ENCODE results near the gene ORMDL2. TPM values are rescaled to one million over a fixed set of nuclear protein-coding genes. Genes with fewer than 3 reads are reported as not detected.

Gene ORMDL2
- 5.4 TPM for total RNA-seq

GRCh38 chr12:55817345-55818139 lies at the start of gene ORMDL2, which contains the start of gene SARNP:
Gene ORMDL2, plus strand, starts transcription at chr12:55818041. Its CDS starts 959 bp downstream, at chr12:55819000.
Gene SARNP, minus strand, starts transcription at chr12:55817724. Its CDS starts 23 bp downstream, at chr12:55817701.
- DNase-seq, result peak; percentile 100

GRCh38 chr12:55771736-55772135 lies 46.1 kb upstream of the ORMDL2 start:
- peak; percentile 79 for DNase-seq

- no peak for DNase-seq
These were observed 40.0 kb upstream of the ORMDL2 start for GRCh38 chr12:55777856-55778255.

- DNase-seq, result no peak
These were observed 37.2 kb upstream of the ORMDL2 start for GRCh38 chr12:55780685-55781084.

- DNase-seq, result no peak
These were observed 29.3 kb upstream of the ORMDL2 start for GRCh38 chr12:55788546-55788945.

GRCh38 chr12:55789171-55789570 lies 28.7 kb upstream of the ORMDL2 start:
- no peak for DNase-seq

GRCh38 chr12:55789893-55790292 lies 27.9 kb upstream of the ORMDL2 start:
- DNase-seq, result no peak

GRCh38 chr12:55795950-55796349 lies 21.9 kb upstream of the ORMDL2 start:
- no peak for DNase-seq

GRCh38 chr12:55797068-55797467 lies 20.8 kb upstream of the ORMDL2 start:
- DNase-seq, result peak; percentile 72

GRCh38 chr12:55797550-55797949 lies 20.3 kb upstream of the ORMDL2 start:
- no peak for DNase-seq

- DNase-seq, result no peak
These were observed 10.9 kb upstream of the ORMDL2 start for GRCh38 chr12:55806982-55807381.

GRCh38 chr12:55809274-55809673 lies 8.6 kb upstream of the ORMDL2 start:
- no peak for DNase-seq

GRCh38 chr12:55812088-55812487 lies 5.8 kb upstream of the ORMDL2 start:
- no peak for DNase-seq

- DNase-seq, result no peak
These were observed 3.6 kb upstream of the ORMDL2 start for GRCh38 chr12:55814257-55814656.

- DNase-seq, result no peak
These were observed 2.4 kb upstream of the ORMDL2 start for GRCh38 chr12:55815473-55815872.

- DNase-seq, result peak; percentile 67
These were observed 928 bp upstream of the ORMDL2 start for GRCh38 chr12:55816881-55817344.

- DNase-seq, result no peak
These were observed 393 bp downstream of the ORMDL2 start for GRCh38 chr12:55818140-55818728.

- no peak for DNase-seq
These were observed 1.0 kb downstream of the ORMDL2 start for GRCh38 chr12:55818886-55819285.

GRCh38 chr12:55820679-55821078 lies 2.8 kb downstream of the ORMDL2 start:
- no peak for DNase-seq

- DNase-seq, result no peak
These were observed 4.4 kb downstream of the ORMDL2 start for GRCh38 chr12:55822228-55822627.

- no peak for DNase-seq
These were observed 5.6 kb downstream of the ORMDL2 start for GRCh38 chr12:55823419-55823818.

- DNase-seq, result no peak
These were observed 6.9 kb downstream of the ORMDL2 start for GRCh38 chr12:55824726-55825125.

- no peak for DNase-seq
These were observed 10.0 kb downstream of the ORMDL2 start for GRCh38 chr12:55827806-55828205.

GRCh38 chr12:55828357-55828756 lies 10.5 kb downstream of the ORMDL2 start:
- no peak for DNase-seq

Measured in tongue (tissue), 2 donors.